NCI-H748 (cell line): ENCODE measurements around the gene MT2A.
"Not testable (repeated sequence)": the region's sequence is repeated elsewhere in the genome, so short reads cannot be mapped to it uniquely, and the experiment has no call there.

Source experiments
- DNase-seq: peaks from one replicate; lab custom pipeline; 2025; ENCODE audit not compliant: unreplicated experiment; lab: John Stamatoyannopoulos, UW

Gene MT2A

GRCh38 chr16:56608043-56608875 lies at the start of gene MT2A:
TSS of gene MT2A (plus strand) at chr16:56608584. CDS start at chr16:56608656, 72 bp downstream.
- DNase-seq = peak; percentile 92

- no peak for DNase-seq
Measured at GRCh38 chr16:56559109-56559508, 49.3 kb upstream of the MT2A start.

GRCh38 chr16:56560447-56560846 lies 47.9 kb upstream of the MT2A start:
- no peak for DNase-seq

GRCh38 chr16:56561126-56561525 lies 47.3 kb upstream of the MT2A start:
- DNase-seq = peak; percentile 0

- DNase-seq = no peak
Measured at GRCh38 chr16:56564793-56565477, 43.4 kb upstream of the MT2A start, which contains the start of gene MT4. TSS of gene MT4 (plus strand) at chr16:56565073. CDS start at chr16:56565129, 56 bp downstream.

- DNase-seq = no peak
Measured at GRCh38 chr16:56569971-56570370, 38.4 kb upstream of the MT2A start.

DNA sequence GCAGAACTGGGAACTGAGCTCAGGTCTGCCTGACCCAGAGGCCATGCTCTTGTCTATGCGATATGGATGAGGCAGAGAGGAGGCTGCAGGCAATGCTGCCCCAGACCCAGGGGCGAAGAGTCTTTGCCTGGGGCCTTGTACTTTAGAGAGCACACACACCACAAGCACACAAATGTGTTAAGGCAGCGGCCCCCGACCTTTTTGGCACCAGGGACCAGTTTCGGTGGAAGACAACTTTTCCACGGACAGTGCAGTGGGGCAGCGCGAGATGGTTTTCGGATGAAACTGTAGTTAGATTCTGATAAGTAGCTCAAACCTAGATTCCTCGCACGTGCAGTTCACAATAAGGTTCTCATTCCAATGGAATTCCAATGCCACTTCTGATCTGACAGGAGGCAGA lies 36.9 kb upstream of the MT2A start:
- DNase-seq = no peak

GRCh38 chr16:56574625-56575024 lies 33.8 kb upstream of the MT2A start:
- no peak for DNase-seq

DNA sequence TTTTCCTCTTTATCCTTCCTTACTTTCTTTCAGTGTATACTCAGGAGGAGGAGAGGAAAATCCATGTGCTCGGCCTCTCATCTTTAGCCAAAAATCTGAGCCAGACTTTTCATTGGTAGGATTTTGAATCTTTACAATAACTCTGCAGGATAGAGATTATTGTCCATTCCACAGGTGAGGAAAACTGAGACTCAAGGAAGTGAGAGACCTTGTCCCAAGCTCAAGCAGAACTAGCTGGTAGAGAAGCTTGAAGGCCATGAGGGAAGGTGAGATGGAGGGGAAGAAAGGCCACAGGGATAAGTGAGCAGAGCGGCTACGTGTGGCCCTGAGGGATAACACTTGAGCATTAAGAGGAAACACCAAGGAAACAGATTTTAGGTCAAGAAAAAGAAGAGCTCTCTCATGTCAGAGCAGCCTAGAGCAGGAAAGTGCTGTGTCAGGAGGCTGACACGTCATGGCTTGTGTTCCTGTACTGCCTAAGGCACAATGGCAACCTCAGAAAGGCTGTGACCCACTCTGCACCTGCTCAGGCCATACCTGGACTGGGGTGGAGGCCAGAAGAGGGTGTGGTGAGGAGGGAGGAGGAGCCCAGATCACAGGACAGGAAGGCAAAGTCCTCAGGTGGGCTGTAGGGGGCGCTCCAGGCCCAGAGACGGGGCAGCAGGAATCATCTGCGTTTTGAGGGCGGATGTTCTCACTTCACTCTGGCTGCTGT lies 31.6 kb upstream of the MT2A start:
- DNase-seq = peak; percentile 61

GRCh38 chr16:56577300-56577625 lies 31.1 kb upstream of the MT2A start:
- DNase-seq = no peak

DNA sequence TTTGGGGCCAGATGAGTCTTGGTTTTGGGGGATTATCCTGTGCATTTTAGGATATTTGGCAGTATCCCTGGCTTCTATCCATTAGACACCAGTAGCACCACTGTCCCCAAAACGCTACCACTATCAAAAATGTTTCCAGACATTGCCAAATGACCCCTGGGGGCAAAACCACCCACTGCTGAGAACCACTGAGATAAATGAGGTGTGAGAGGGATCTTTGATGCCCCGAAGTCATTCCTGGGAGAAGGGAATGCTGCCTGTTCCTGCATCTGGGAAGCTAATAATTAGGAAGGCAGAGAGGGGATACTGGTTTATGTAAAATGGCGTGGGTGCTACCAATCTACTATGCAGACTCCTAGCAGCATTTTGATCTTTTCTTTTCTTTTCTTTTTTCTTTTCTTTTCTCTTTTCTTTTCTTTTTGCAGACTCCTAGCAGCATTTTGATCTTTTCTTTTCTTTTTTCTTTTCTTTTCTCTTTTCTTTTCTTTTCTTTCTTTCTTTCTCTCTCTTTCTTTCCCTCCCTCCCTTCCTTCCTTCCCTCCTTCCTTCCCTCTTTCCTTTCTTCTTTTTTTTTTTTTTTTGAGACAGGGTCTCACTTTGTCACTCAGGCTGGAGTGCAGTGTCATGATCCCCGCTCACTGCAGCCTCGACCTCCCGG lies 27.9 kb upstream of the MT2A start:
- DNase-seq = no peak

DNA sequence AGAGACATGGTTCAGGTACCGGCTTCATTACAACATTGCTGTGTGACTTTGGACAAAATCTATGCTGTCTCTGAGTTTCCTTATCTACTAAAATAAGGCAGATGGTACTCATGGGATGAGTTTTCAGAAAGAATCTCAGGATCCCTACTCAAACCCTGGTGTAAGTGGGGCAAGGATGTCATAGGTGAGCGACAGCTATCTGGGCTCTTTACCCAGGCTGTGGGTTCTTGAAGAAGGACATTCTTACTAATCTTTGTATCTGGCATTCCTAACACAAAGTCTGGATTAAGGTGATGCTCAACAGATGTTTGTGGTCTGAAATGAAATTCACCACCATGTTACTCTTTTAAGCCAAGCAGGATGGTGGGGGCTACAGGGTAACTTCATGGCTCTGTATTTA lies 25.5 kb upstream of the MT2A start:
- DNase-seq = not testable (repeated sequence)

DNA sequence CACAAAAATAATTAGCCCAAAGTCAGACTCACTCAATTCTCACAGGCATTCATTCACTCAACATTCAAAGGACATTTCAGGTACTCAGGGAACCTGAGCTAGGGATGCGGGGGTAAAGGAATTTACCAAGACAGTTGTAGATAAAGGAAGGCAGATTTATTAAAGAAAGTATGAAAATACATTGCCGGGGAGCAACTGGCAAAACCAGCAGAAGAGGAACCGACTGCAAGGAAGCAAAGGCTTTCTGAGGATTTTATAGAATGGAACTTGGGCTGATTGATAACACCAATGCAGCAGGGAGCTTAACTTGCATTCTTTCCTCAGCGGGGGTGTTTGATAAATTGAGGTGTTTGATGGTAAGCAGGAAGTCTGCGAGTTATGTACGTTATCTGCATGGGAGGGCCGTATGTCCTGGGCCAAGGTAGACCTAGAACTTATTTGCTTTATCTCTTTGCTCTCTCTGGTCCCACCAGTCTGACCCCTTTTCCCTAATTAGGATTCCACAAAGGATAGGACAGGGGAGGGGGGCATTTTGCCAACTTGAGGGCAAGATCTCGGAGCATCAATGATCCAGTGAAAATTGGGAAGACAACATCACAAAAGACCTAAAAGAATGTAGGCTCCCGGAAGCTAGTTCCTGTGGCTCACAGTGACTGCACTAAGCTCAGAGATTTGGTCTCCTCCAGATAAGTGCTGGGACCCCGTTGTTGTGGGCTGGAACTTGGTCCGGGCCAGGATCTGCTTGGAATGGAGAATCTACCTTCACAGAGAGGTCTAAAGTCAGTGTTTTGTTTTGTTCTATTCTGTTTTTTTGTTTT lies 24.8 kb upstream of the MT2A start:
- no peak for DNase-seq

DNA sequence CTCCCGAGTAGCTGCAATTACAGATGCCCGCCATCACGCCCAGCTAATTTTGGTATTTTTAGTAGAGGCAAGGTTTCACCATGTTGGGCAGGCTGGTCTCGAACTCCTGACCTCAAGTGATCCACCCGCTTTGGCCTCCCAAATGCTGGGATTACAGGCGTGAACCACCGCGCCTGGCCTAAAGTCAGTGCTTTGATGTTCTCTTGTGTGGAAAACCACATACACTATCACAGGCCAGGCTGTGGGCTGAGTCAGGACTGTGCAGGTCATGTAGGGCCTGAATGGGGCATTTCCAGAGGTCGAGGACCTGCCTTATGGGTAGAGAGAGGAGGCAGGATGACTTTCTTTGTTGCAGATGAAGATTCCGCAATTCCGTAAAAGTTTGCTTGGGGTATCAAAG lies 24.1 kb upstream of the MT2A start:
- no peak for DNase-seq

DNA sequence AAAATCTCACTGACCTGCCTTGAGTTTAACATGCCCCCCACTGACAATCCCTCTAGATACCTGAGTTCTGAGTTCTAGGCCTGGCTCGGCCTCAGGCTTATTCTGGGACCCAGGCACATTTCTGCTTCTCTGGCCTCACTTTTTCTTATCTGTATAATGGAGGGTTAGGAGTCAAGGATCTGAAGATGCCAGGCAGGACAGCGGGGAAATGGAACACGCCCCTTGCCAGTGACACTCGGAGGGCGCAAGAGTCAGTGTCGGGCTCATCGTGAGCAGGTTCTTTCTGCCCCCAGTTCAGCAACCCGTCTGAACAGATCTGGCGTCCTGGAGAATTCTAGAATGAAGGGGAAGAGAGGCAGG lies 19.6 kb upstream of the MT2A start:
- DNase-seq = no peak

DNA sequence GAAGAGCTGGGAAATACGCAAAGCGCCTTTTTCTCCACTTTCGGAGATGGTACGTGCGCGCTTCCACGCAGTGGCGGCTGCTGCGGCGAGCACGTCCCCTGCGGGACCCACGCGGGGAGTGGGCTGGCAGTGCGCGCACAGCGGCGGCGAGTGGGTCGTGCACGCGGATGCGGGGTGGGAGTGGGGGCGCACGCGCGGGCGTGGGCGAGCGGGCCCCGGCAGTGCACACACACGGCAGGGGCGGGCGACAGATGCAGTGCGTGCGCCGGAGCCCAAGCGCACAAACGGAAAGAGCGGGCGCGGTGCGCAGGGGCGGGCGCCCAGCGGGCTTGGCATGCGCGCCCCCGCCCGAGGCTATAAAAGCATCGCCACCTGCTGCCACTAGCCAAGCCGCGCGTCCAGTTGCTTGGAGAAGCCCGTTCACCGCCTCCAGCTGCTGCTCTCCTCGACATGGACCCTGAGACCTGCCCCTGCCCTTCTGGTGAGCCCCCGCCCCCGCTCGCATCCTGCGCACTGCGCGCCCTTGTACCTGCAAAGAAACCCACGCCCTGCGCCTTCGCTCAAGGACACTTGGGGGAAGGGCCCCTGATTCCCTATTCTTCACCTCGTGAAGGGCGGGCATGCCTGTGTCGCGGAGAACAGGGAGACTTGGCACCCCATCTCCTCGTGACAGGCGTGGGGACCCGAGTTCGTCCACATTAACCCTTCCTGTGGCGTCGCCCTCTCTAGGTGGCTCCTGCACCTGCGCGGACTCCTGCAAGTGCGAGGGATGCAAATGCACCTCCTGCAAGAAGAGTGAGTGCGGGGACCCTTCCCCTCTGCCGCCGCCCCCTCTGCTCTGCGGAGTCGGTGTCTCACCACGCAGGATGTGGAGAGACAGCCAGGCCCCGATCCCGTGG lies 19.0 kb upstream of the MT2A start, which contains the start of gene MT3:
TSS of gene MT3 (plus strand) at position 388 of the 899 bp plus-strand sequence. CDS start at position 451, 63 bp downstream.
- peak; percentile 75 for DNase-seq

DNA sequence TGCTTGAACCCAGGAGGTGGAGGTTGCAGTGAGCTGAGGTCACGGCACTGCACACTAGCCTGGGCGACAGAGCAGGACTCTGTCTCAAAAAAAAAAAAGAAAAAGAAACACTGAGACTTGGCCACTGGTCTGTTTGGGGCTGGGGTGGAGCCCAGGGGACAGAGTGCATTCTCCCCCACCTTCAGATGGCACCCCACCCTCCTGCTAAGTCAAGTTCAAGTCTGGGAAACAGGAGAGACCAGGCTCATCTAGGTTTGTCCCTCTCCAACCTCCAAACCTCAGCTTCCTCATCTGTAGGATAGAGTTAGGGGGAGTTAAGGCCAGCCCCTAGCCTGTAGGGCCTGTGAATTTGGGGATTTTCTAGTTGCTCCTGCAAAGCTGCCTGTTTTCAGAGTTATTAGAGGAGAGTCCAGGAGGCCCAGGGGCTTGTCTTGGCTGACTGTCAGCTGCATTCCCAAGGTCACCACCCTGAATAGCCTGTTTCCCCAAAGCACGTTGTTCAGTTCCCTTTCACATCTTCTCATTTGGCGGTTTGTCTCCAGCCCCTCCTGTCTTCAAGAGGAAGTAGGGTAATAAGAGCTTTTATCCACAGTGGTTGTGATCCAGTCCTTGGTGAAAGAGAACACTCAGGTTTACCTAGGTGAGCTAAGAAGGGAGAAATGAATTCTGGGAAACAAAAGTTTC lies 16.9 kb upstream of the MT2A start:
- no peak for DNase-seq

- DNase-seq = no peak
Measured at GRCh38 chr16:56593573-56594291, 14.7 kb upstream of the MT2A start.
